Measurements from ENCODE around the gene CMTM4. TPM values are rescaled to one million over a fixed set of nuclear protein-coding genes. Genes with fewer than 3 reads are reported as not detected.

Gene CMTM4
- total RNA-seq, 1 donor from 2014 or later = 15.5 TPM

- TF ChIP-seq CTCF (IDR thresholded peaks at IDR 0.05; ENCODE audit: unreplicated experiment) = no peak
- no peak for DNase-seq (ENCODE audit: low spot score)
- Mint-ChIP-seq H3K4me1 (ENCODE audit: unreplicated experiment) (peaks cover 34% of the 10 kb centered on the region), H3K27me3 (ENCODE audit: unreplicated experiment) (peaks cover 10% of the 10 kb centered on the region), H3K36me3 (ENCODE audit: low read depth, unreplicated experiment) (no peaks in the 10 kb centered on the region), H3K4me3 (ENCODE audit: unreplicated experiment) (no peak overlapping the region), H3K9me3 (ENCODE audit: unreplicated experiment) (no peaks in the 10 kb centered on the region), H3K27ac (ENCODE audit: unreplicated experiment) (no peak overlapping the region)
Observed at GRCh38 chr16:66576296-66576695, 120.2 kb downstream of the CMTM4 start.

GRCh38 chr16:66575060-66575459 is 121.5 kb downstream of the CMTM4 start:
- H3K36me3 Mint-ChIP-seq (ENCODE audit: low read depth, unreplicated experiment) = no peaks in the 10 kb centered on the region
- H3K9me3 Mint-ChIP-seq (ENCODE audit: unreplicated experiment) = no peaks in the 10 kb centered on the region
- no peak for DNase-seq (ENCODE audit: low spot score)
- H3K27ac Mint-ChIP-seq (ENCODE audit: unreplicated experiment) = no peak overlapping the region
- no peak for TF ChIP-seq CTCF (IDR thresholded peaks at IDR 0.05; ENCODE audit: unreplicated experiment)
- H3K27me3 Mint-ChIP-seq (ENCODE audit: unreplicated experiment) = peaks cover 10% of the 10 kb centered on the region
- no peak overlapping the region for H3K4me3 Mint-ChIP-seq (ENCODE audit: unreplicated experiment)
- H3K4me1 Mint-ChIP-seq (ENCODE audit: unreplicated experiment) = peaks cover 27% of the 10 kb centered on the region

GRCh38 chr16:66574531-66574930 is 122.0 kb downstream of the CMTM4 start:
- H3K4me1 Mint-ChIP-seq (ENCODE audit: unreplicated experiment) = peaks cover 27% of the 10 kb centered on the region
- H3K9me3 Mint-ChIP-seq (ENCODE audit: unreplicated experiment) = no peaks in the 10 kb centered on the region
- peaks cover 8% of the 10 kb centered on the region for H3K27me3 Mint-ChIP-seq (ENCODE audit: unreplicated experiment)
- DNase-seq (ENCODE audit: low spot score) = no peak
- H3K27ac Mint-ChIP-seq (ENCODE audit: unreplicated experiment) = no peak overlapping the region
- TF ChIP-seq CTCF (IDR thresholded peaks at IDR 0.05; ENCODE audit: unreplicated experiment) = no peak
- H3K36me3 Mint-ChIP-seq (ENCODE audit: low read depth, unreplicated experiment) = no peaks in the 10 kb centered on the region
- no peak overlapping the region for H3K4me3 Mint-ChIP-seq (ENCODE audit: unreplicated experiment)

GRCh38 chr16:66574081-66574480 is 122.5 kb downstream of the CMTM4 start:
- peak overlapping the region; percentile 58 for H3K27ac Mint-ChIP-seq (ENCODE audit: unreplicated experiment)
- no peak overlapping the region for H3K4me3 Mint-ChIP-seq (ENCODE audit: unreplicated experiment)
- H3K4me1 Mint-ChIP-seq (ENCODE audit: unreplicated experiment) = peaks cover 27% of the 10 kb centered on the region
- no peak for DNase-seq (ENCODE audit: low spot score)
- H3K27me3 Mint-ChIP-seq (ENCODE audit: unreplicated experiment) = peaks cover 8% of the 10 kb centered on the region
- no peak for TF ChIP-seq CTCF (IDR thresholded peaks at IDR 0.05; ENCODE audit: unreplicated experiment)
- no peaks in the 10 kb centered on the region for H3K9me3 Mint-ChIP-seq (ENCODE audit: unreplicated experiment)
- H3K36me3 Mint-ChIP-seq (ENCODE audit: low read depth, unreplicated experiment) = no peaks in the 10 kb centered on the region

GRCh38 chr16:66572356-66572755 is 124.2 kb downstream of the CMTM4 start:
- Mint-ChIP-seq H3K4me1 (ENCODE audit: unreplicated experiment) (peaks cover 12% of the 10 kb centered on the region), H3K4me3 (ENCODE audit: unreplicated experiment) (no peak overlapping the region), H3K36me3 (ENCODE audit: low read depth, unreplicated experiment) (peaks cover 2% of the 10 kb centered on the region), H3K27me3 (ENCODE audit: unreplicated experiment) (peaks cover 2% of the 10 kb centered on the region), H3K27ac (ENCODE audit: unreplicated experiment) (no peak overlapping the region), H3K9me3 (ENCODE audit: unreplicated experiment) (no peaks in the 10 kb centered on the region)
- TF ChIP-seq CTCF (IDR thresholded peaks at IDR 0.05; ENCODE audit: unreplicated experiment) = no peak
- DNase-seq (ENCODE audit: low spot score) = no peak

All from endothelial cell (in vitro differentiated cells).